Suprapubic skin (tissue), 4 donors: ENCODE measurements around the gene LDHB. TPM values are rescaled to one million over a fixed set of nuclear protein-coding genes. Genes with fewer than 3 reads are reported as not detected.

ENCODE experiments used
- DNase-seq, 2 donors: peaks; one replicate each; pipeline ENCODE4 v3.0.0-alpha.2; 2019; ENCODE audit warnings: low spot score in 2 of 2
- H3K27ac ChIP-seq: fragments of 200-600 bp; sonication (generic); one replicate; pipeline ENCODE4 v1.5.1; 2019
- H3K27me3 ChIP-seq: fragments of 200-600 bp; sonication (generic); one replicate; pipeline ENCODE4 v1.5.1; 2019
- H3K36me3 ChIP-seq: fragments of 200-600 bp; sonication (generic); one replicate; pipeline ENCODE4 v1.5.1; 2019
- H3K4me1 ChIP-seq: fragments of 200-600 bp; sonication (generic); one replicate; pipeline ENCODE4 v1.5.1; 2019
- H3K4me3 ChIP-seq: fragments of 200-600 bp; sonication (generic); one replicate; pipeline ENCODE4 v1.5.1; 2019; ENCODE audit warnings: mild to moderate bottlenecking
- H3K9me3 ChIP-seq: fragments of 200-600 bp; sonication (generic); one replicate; pipeline ENCODE4 v1.5.1; 2019
- CTCF ChIP-seq, 2 donors: fragments of 200-600 bp in 1 of 2; fragments of 450-650 bp in 1 of 2; sonication (generic) in 1 of 2; IDR thresholded peaks; one replicate each; pipeline ENCODE4 v1.5.1; 2016 to 2019; ENCODE audit warnings: antibody characterized with exemption in 2 of 2, mild to moderate bottlenecking in 1 of 2, moderate library complexity in 1 of 2
- EP300 ChIP-seq: sonication (generic); formaldehyde crosslinking; IDR thresholded peaks from one replicate; pipeline ENCODE4 v1.6.1; 2017; ENCODE audit warnings: antibody characterized with exemption
- POLR2A ChIP-seq, 2 donors: fragments of 450-650 bp; IDR thresholded peaks; one replicate each; pipeline ENCODE4 v1.6.1; 2017; ENCODE audit warnings: antibody characterized with exemption in 2 of 2, mild to moderate bottlenecking in 2 of 2, moderate library complexity in 2 of 2
- POLR2AphosphoS5 ChIP-seq, 3 donors: sonication (generic); formaldehyde crosslinking; IDR thresholded peaks; one replicate each; pipeline ENCODE4 v1.6.1; 2017; ENCODE audit warnings: antibody characterized with exemption in 3 of 3
- WGBS: methylation state at CpG from one replicate; pipeline ENCODE4 v1.1.5; 2018; 5-methylcytosine and 5-hydroxymethylcytosine counted together
- total RNA-seq, 4 donors: library from RNA; depleted of rRNA; stranded (reverse); fragments of >200 nt; gene quantifications; one replicate each; pipeline ENCODE4 v1.1.0, GENCODE V29; 2016

The LDHB gene
- total RNA-seq, 4 donors from 2014 or later, result 49.9 to 79.9 (median 71.2) TPM

- Histone ChIP-seq H3K27ac (no peak overlapping the region), H3K9me3 (peaks cover 1% of the 10 kb centered on the region), H3K4me3 (no peak overlapping the region), H3K36me3 (no peaks in the 10 kb centered on the region), H3K4me1 (no peaks in the 10 kb centered on the region), H3K27me3 (no peaks in the 10 kb centered on the region)
- no peak for DNase-seq
- 85% methylated on average over 3 of the region's 3 CpGs for WGBS
- TF ChIP-seq CTCF (IDR thresholded peaks at IDR 0.05) (no peak), EP300 (no peak), POLR2A (IDR thresholded peaks at IDR 0.05) (no peak), POLR2AphosphoS5 (IDR thresholded peaks at IDR 0.05) (no peak)
These were observed 72.2 kb downstream of the LDHB start for GRCh38 chr12:21585485-21585884.

Other genes with a start within 250 kb of the LDHB start
- 10 to 100 TPM; 15.6 to 42.0 (median 24.0) TPM for gene PYROXD1, start 220.2 kb downstream of the LDHB start, total RNA-seq
- gene RECQL, start 156.2 kb downstream of the LDHB start, total RNA-seq, result 10 to 100 TPM; 18.4 to 25.8 (median 21.7) TPM
- 10 to 100 TPM; 14.9 to 23.2 (median 18.6) TPM for gene GOLT1B, start 156.1 kb downstream of the LDHB start, total RNA-seq
- under 1 TPM in 1 of 4 donors, not detected in 3; 0.21 TPM for gene SPX, start 131.5 kb downstream of the LDHB start, total RNA-seq
- gene GYS2, start 53.0 kb downstream of the LDHB start, total RNA-seq, result under 1 TPM in 1 of 4 donors, not detected in 3; 0.32 TPM
- 1 to 10 TPM; 1.4 to 7.8 (median 4.0) TPM for gene KCNJ8, start 116.9 kb upstream of the LDHB start, total RNA-seq